ENCODE results near the gene NOP10. TPM values are rescaled to one million over a fixed set of nuclear protein-coding genes. Genes with fewer than 3 reads are reported as not detected.
"Not testable (repeated sequence)": the region's sequence is repeated elsewhere in the genome, so short reads cannot be mapped to it uniquely, and the experiment has no call there.

NOP10 gene
- polyA plus RNA-seq, 5 donors: 97.6 to 131 (median 113) TPM

GRCh38 chr15:34361278-34361677 is 18.3 kb upstream of the NOP10 start:
- DNase-seq: no peak

DNA sequence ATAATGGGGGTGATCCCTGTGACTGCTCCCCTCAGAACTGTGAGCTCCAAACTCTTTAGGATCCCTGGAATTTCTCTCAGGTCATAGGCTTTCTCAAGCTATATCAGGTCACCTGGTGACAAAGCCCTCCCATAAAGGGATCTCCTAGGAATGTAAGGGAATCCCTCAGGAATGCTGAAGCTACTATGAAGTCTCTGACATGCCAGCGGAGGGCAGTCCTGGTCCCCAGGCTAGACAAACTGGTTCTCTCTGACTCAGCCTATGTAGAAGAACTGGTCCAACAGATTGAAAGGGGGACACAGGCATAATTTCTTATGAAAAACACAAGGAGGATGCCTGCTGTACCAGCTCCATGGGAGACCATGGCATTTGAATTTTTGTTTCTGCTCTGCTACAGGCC is 17.4 kb upstream of the NOP10 start:
- DNase-seq: no peak

DNA sequence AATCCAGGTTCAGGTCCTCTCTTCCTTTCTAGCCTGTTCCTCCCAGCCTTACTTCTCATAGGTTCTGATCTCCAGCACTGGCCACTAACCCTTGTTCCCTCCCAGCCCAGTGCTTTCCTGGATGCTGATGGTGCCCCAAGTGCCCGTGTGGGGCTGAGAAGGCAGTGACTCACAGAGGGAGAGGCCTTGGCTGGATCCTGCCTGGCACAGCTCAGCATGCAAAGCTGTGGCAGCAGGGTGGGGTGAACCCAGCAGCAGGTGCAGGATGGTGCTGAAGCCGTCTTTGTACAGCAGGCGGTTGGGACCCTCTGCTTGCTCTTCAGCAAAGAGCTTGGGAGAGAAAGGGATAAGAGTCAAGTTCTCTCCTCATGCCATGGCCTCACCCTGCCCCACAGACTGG is 16.5 kb upstream of the NOP10 start:
- no peak for DNase-seq

DNA sequence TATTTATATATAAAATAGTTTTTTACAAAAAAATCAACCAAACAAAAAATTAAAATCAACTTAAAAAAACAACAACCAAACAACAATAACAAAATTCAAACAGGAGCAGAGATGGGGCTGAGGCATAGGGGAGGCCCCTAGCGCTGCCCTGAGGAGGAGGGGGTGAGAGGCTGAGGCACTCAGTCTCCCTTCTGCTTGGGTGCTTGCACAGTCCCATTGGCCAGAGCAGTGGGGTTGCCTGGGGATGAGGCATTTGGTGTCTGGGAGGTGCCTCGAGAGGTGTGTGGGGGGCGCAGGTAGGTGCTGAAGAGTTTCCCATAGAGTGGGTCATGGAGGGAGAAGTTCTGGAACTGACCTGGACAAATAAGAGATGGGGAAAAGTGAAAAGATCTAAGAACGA is 16.0 kb upstream of the NOP10 start:
- no peak for DNase-seq

- no peak for DNase-seq
Observed at GRCh38 chr15:34358367-34358766, 15.4 kb upstream of the NOP10 start.

- no peak for DNase-seq
Observed at GRCh38 chr15:34357653-34358052, 14.7 kb upstream of the NOP10 start.

DNA sequence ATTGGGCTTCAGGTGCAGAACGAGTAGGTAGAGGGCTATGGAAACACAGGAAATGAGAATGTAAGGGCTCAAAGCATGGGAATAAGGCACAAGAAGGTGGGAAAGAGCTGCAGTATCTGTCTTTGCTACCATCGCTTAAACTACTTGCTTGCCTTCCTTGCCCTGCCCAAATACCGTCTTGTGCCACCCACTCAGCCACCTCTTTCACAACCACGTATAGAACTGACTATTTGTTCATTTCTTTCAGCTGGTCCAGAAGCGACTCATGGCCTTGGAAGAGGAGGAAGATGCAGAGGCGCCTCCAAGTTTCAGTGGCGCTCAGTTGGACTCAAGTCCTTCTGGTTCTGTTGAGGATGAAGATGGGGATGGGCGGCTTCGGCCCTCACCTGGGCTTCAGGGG is 12.3 kb upstream of the NOP10 start:
- no peak for DNase-seq

DNA sequence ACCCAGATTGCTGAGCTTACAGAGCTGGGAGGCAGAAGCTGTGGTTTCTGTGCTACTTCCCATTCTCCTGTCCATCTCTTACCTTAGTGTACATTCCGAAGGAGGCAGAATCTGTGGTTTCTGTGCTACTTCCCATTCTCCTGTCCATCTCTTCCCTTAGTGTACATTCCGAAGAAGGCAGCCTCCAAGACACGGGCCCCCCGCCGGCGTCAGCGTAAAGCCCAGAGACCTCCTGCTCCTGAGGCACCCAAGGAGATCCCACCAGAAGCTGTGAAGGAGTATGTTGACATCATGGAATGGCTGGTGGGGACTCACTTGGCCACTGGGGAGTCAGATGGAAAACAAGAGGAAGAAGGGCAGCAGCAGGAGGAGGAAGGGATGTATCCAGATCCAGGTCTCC is 11.3 kb upstream of the NOP10 start:
- no peak for DNase-seq

- no peak for DNase-seq
Observed at GRCh38 chr15:34353627-34354026, 10.7 kb upstream of the NOP10 start.

DNA sequence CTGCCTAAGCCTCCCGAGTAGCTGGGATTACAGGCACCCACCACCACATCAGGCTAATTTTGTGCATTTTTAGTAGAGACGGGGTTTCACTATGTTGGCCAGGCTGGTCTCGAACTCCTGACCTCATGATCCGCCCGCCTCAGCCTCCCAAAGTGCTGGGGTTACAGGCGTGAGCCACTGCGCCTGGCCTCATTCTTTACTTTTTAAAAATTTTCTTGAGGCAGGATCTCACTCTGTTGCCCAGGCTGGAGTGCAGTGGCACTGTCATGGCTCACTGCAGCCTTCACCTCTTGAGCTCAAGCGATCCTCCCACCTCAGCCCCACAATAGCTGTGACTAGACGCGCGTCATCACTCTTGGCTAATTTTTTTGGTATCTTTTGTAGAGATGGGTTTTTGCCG is 10.1 kb upstream of the NOP10 start:
- not testable (repeated sequence) for DNase-seq

DNA sequence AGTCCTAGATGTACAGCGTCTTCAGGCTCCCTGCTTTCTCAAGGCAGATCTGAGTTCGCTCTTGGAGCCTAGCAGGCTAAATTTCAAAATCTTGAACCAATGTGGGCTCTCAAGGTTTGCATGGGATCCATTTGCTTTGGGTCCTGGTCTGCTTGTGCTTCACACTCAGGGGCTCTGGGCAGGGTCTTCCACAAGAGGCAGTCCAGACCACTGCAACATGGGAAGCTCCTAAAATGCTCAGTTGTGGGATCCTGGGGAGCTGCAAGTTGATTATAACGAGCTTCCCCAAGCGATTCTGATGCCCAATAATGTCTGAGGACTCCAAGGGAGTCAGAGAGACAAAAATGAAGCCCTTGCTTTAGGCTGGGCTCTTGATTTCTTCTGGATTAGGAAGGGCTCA is 6.8 kb upstream of the NOP10 start:
- no peak for DNase-seq

DNA sequence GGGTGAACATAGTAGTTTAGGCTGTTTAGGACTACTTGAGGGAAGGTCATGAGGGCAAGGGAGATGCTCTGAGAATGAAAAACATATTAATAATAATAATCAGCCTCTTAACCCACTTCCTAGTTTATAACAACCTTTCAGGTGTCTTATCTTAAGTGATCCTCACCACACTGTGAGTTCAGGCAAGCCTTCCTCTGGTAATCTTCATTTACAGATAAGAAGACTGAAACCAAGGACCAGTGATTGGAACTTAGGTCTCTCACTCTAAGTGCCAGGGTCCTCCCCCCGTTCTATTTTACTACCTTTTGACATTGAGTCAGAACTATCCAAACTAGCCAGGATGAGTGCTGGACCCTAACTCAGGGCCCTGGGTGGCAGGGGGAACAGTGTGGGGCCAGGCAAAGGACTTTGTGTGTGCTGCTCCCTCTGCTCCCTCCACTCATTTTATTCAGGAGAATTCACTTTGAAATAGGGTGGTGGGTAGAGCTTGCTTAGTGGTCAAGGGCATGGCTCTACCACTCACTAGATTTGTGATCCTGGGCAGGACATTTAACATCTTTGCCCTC is 5.9 kb upstream of the NOP10 start:
- no peak for DNase-seq

DNA sequence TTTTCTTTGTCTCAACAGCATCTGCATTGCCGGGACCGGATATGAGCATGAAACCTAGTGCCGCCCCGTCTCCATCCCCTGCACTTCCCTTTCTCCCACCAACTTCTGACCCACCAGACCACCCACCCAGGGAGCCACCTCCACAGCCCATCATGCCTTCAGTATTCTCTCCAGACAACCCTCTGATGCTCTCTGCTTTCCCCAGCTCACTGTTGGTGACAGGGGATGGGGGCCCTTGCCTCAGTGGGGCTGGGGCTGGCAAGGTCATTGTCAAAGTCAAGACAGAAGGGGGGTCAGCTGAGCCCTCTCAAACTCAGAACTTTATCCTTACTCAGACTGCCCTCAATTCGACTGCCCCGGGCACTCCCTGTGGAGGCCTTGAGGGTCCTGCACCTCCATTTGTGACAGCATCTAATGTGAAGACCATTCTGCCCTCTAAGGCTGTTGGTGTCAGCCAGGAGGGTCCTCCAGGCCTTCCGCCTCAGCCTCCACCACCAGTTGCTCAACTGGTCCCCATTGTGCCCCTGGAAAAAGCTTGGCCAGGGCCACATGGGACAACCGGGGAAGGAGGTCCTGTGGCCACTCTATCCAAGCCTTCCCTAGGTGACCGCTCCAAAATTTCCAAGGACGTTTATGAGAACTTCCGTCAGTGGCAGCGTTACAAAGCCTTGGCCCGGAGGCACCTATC is 5.2 kb upstream of the NOP10 start:
- DNase-seq: no peak

DNA sequence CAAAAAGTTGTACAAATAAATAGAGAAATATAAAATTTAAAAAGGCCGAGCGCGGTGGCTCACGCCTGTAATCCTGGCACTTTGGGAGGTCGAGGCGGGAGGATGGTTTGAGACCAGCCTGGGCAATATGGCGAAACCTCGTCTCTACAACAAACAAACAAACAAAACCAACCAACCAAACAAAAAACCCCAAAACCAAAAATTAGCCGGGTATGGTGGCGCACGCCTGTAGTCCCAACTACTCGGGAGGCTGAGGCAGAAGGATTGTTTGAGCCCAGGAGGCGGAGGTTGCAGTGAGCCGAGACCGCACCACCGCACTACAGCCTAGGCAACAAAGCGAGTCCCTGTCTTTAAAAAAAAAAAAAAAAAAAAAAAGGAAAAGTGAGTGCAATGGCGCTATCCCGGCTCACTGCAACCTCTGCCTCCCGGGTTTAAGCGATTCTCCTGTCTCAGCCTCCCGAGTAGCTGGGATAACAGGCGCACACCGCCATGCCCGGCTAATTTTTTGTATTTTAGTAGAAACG is 661 bp downstream of the NOP10 start:
- DNase-seq: not testable (repeated sequence)

GRCh38 chr15:34341381-34342212 is 1.3 kb downstream of the NOP10 start:
- DNase-seq: no peak

GRCh38 chr15:34339946-34340345 is 3.0 kb downstream of the NOP10 start:
- DNase-seq: no peak

DNA sequence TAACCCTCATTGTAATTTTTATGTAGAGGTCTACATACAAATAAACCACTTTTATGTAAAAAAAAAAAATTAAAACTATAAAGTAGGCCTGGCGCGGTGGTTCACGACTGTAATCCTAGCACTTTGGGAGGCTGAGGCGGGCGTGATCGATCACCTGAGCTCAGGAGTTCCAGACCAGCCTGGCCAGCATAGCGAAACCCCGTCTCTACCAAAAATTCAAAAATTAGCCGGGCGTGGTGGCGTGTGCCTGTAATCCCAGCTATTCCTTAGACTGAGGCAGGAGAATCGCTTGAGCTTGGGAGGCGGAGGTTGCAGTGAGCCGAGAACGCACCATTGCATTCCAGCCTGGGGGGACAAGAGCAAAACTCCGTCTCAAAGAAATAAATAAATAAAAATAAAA is 4.6 kb downstream of the NOP10 start:
- no peak for DNase-seq

DNA sequence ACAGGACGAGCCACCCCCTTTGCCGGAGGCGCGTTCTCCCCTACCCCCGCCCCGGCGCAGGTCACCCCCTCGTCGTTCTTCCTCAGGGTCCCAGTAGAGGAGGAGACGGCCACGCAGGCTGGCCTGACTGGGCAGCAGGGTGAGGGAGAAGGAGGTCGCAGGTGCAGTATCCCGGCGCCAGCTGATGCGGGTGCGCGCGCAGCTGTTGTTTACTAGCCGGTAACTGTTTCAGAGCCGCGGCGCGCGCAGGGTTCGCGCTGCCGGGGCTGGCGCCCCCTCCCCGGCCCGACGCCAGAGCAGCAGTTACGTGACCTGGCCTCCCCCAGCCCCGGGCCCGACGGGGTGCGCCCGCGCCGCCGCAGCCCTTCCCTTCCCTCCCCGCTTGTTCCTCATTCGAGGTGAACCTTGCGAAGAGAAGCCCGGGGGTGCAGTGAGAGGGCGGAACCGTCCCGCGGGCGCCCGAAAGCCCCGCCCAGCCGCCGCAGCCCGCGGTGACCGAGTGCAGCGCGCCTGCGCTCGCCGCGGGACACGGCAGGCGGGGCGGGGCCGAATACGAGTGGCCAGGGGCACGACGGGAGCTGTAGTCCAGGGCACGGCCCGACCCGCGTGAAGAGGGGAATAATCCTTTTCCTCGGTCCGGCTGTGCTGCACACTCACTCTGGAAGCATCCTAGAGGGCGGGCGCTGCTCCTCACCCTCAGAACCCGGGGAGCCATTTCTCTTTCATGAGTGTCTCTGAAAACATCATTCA is 5.2 kb downstream of the NOP10 start, which contains the start of gene SLC12A6:
Gene SLC12A6, minus strand, starts transcription at position 225 of the 750 bp plus-strand sequence. CDS start 1,101 bp downstream, outside the sequence.
- DNase-seq: peak; percentile 83

DNA sequence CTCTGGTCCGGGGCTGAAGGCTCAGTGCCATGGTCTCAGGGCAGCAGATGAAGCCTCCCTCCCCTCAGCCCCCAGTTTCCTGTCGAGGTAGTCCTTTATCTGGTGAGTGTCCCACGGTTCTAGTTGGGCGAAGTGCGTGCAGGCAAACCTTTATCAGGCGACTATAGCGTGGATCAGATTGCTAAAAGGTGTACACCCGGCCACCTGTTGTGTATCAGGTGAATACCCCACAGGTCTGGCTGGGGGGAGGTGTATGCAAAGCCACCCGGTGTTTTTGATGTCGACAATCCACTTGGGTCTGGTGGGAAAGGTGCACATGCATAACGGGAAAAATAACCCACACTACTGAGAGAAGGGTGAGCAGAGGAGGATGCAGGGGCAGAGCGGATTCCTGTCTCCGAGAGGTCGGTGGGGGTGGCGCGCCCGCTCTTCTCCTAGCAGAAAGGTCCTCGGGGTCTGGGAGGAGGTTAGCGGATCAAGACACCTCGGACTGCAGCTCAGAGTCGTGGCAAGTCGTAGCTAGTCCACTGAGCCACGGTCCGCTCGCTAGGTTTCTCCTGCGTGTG is 5.9 kb downstream of the NOP10 start:
- DNase-seq: no peak

DNA sequence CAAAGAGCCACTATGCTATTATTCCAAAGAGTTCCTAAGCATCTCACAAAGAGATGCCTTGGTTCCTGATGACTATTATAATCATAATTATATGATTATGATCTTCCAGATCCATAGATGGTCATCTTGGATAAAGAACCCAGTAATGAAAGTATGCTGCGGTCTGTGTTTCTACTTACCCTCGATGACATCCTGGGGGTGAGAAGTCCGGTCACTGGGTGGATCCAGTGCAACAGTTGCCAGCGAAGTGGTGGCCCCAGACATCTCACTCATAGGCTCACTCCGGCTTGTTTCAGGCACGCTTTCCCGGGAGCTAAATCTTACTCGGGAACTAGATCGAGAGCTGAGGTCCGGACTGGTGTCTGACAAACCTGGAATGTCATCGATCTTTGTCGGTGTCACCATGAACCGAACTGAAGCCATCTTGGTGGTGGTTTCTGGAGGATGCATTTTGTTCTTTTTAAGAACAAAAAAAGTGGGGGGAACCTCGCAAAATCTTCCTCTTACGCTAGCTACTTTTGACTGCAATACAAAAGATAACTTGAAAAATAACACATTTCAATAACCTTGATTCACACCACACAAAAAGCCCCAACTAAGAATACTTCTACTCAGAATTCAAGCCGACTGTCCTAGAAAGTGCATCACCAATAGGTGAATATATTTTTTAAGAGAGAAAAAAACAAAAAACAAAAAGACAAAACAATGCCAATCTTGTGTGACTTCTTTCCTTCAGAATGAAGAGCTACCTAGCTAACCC is 6.5 kb downstream of the NOP10 start:
- no peak for DNase-seq
